Activated B cell treated with CpG ODN at 0.5 μM for 24 hours (primary cell): ENCODE data around the gene PHF24. TPM values are rescaled to one million over a fixed set of nuclear protein-coding genes. Genes with fewer than 3 reads are reported as not detected.
A peak's percentile ranks its signal among the peaks of the same experiment; 100 is the strongest.

Experiments used
- ATAC-seq: fragments of 200-7000 bp; cut with Tn5 transposase; one replicate; pipeline ENCODE4 v1.10.0; 2021; ENCODE audit warnings: low read depth, mild to moderate bottlenecking, moderate library complexity
- CTCF ChIA-PET: fragments of 350-600 bp; sonication (Branson Sonifier 250); formaldehyde crosslinking; loops from one replicate; lab custom pipeline; 2021; ENCODE audit warnings: antibody characterized with exemption; lab: Charles Lee
- POLR2A ChIA-PET: fragments of 350-600 bp; sonication (Branson Sonifier 250); formaldehyde crosslinking; loops from one replicate; lab custom pipeline; 2021; ENCODE audit warnings: antibody characterized with exemption; lab: Charles Lee
- DNase-seq: peaks from one replicate; pipeline ENCODE4 v3.0.0; 2022
- H3K27ac Mint-ChIP-seq: one replicate; pipeline ENCODE4 v1.8.0; 2020; ENCODE audit warnings: mixed read lengths
- H3K27me3 Mint-ChIP-seq: one replicate; pipeline ENCODE4 v1.8.0; 2021; ENCODE audit warnings: mixed read lengths
- H3K36me3 Mint-ChIP-seq: one replicate; pipeline ENCODE4 v1.8.0; 2021; ENCODE audit warnings: low read depth, mixed read lengths
- H3K4me1 Mint-ChIP-seq: one replicate; pipeline ENCODE4 v1.8.0; 2021; ENCODE audit warnings: mixed read lengths
- H3K4me3 Mint-ChIP-seq: one replicate; pipeline ENCODE4 v1.8.0; 2020; ENCODE audit warnings: mild to moderate bottlenecking, mixed read lengths
- H3K9me3 Mint-ChIP-seq: one replicate; pipeline ENCODE4 v1.8.0; 2020; ENCODE audit warnings: mixed read lengths
- CTCF ChIP-seq: fragments of 200-600 bp; IDR thresholded peaks from one replicate; pipeline ENCODE4 v1.8.0; 2022; ENCODE audit warnings: antibody characterized with exemption, mild to moderate bottlenecking
- intact Hi-C: fragments of 100-400 bp; cut with micrococcal nuclease; formaldehyde crosslinking; loops from one replicate; pipeline ENCODE4 v1.15.1; 2024
- total RNA-seq: library from RNA; stranded (reverse); gene quantifications from 2 replicates; pipeline ENCODE4 v1.2.3, GENCODE V29; 2022

The PHF24 gene
- total RNA-seq, 1 donor from 2014 or later: 0.13 TPM

- no peak for ATAC-seq
- TF ChIP-seq CTCF: no peak
- Mint-ChIP-seq H3K9me3 (no peaks in the 10 kb centered on the region), H3K27me3 (peaks cover 2% of the 10 kb centered on the region), H3K4me3 (peak overlapping the region; percentile 62), H3K36me3 (peaks cover 6% of the 10 kb centered on the region), H3K27ac (peak overlapping the region; percentile 8), H3K4me1 (peaks cover 66% of the 10 kb centered on the region)
- no peak for DNase-seq
- POLR2A ChIA-PET: interaction anchor here (0.9 to 1.9 kb wide), 2 partner anchors 10 to 81 kb away, joined by 3 to 9 read pairs; partner anchors contain the start of gene VCP
- intact Hi-C loops: no loop called here
- CTCF ChIA-PET: interaction anchor here (1.3 kb wide), 1 partner anchor 60 kb away, joined by 5 read pairs; no protein-coding TSS in a partner anchor
These were observed 33.0 kb downstream of the PHF24 start for GRCh38 chr9:34990908-34991606.

GRCh38 chr9:34991607-34992375, 33.7 kb downstream of the PHF24 start:
- H3K27ac Mint-ChIP-seq: peak overlapping the region; percentile 56
- ChIA-PET POLR2A (interaction anchor here (0.9 to 1.9 kb wide), 2 partner anchors 9 to 80 kb away, joined by 3 to 9 read pairs; partner anchors contain the start of gene VCP), CTCF (interaction anchor here (1.3 kb wide), 1 partner anchor 59 kb away, joined by 5 read pairs; no protein-coding TSS in a partner anchor)
- ATAC-seq: no peak
- no peaks in the 10 kb centered on the region for H3K9me3 Mint-ChIP-seq
- intact Hi-C loops: no loop called here
- H3K4me3 Mint-ChIP-seq: peak overlapping the region; percentile 24
- no peak for DNase-seq
- H3K36me3 Mint-ChIP-seq: peaks cover 8% of the 10 kb centered on the region
- H3K27me3 Mint-ChIP-seq: peaks cover 2% of the 10 kb centered on the region
- TF ChIP-seq CTCF: no peak
- H3K4me1 Mint-ChIP-seq: peaks cover 59% of the 10 kb centered on the region

GRCh38 chr9:34992376-34992951, 34.4 kb downstream of the PHF24 start:
- H3K27ac Mint-ChIP-seq: peak overlapping the region; percentile 56
- intact Hi-C loops: no loop called here
- H3K27me3 Mint-ChIP-seq: peaks cover 2% of the 10 kb centered on the region
- ATAC-seq: no peak
- no peak for TF ChIP-seq CTCF
- DNase-seq: no peak
- CTCF ChIA-PET: no interaction called here
- peak overlapping the region; percentile 24 for H3K4me3 Mint-ChIP-seq
- no peaks in the 10 kb centered on the region for H3K9me3 Mint-ChIP-seq
- POLR2A ChIA-PET: interaction anchor here (1.9 to 2.2 kb wide), 2 partner anchors 79 kb away, joined by 9 to 10 read pairs; partner anchors contain the start of gene VCP
- peaks cover 53% of the 10 kb centered on the region for H3K4me1 Mint-ChIP-seq
- H3K36me3 Mint-ChIP-seq: peaks cover 11% of the 10 kb centered on the region

GRCh38 chr9:34993502-34994259, 35.6 kb downstream of the PHF24 start:
- intact Hi-C loops: no loop called here
- H3K4me3 Mint-ChIP-seq: peak overlapping the region; percentile 46
- POLR2A ChIA-PET: interaction anchor here (0.6 to 2.2 kb wide), 5 partner anchors 8 to 94 kb away, joined by 3 to 10 read pairs (median 3); partner anchors contain the start of gene VCP

More at GRCh38 chr9:34993502-34994259, 35.6 kb downstream of the PHF24 start:
- no peak for TF ChIP-seq CTCF
- Mint-ChIP-seq H3K27ac (peak overlapping the region; percentile 78), H3K27me3 (peaks cover 2% of the 10 kb centered on the region), H3K36me3 (peaks cover 12% of the 10 kb centered on the region), H3K4me1 (peaks cover 54% of the 10 kb centered on the region), H3K9me3 (no peaks in the 10 kb centered on the region)
- DNase-seq (no peak), ATAC-seq (no peak)
- CTCF ChIA-PET: interaction anchor here (1.1 to 1.9 kb wide), 3 partner anchors 9 to 94 kb away, joined by 3 to 13 read pairs (median 7); no protein-coding TSS in a partner anchor
